HFF-Myc (cell line): ENCODE measurements around the gene PARK7.

ENCODE experiments used
- DNase-seq: peaks from one replicate; pipeline ENCODE4 v3.0.0-alpha.2; 2011; ENCODE audit warnings: low read depth; ENCODE audit errors: extremely low read depth
- H3K4me3 ChIP-seq: replicated peaks from 2 replicates; pipeline ENCODE4 v1.5.1; 2011; ENCODE audit warnings: low read depth, mild to moderate bottlenecking, control low read depth, low read length
- CTCF ChIP-seq: IDR thresholded peaks from 2 replicates; pipeline ENCODE4 v1.5.1; 2012; ENCODE audit warnings: mild to moderate bottlenecking, low read depth, low read length, control low read depth; ENCODE audit errors: missing control alignments

PARK7 gene

GRCh38 chr1:8027748-8028570 is 66.4 kb downstream of the PARK7 start:
- DNase-seq: peak; percentile 33
- TF ChIP-seq CTCF: no peak
- no peak overlapping the region for H3K4me3 ChIP-seq

DNA sequence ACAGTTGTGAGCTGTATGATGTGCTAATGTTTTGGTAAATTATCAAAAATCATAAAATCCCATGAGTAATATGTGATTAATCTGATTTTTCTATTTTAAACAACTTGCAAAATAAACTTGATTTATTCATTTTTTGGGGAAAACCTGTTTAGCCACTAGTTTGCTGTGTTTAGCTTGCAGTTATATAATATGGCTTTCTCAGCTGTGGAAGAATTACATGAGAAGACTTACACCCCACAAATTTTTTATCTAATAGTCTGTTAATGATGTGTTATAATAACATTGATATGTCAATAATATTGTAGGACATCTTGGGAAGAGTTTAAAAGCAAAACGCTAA is 67.0 kb downstream of the PARK7 start:
- TF ChIP-seq CTCF: no peak
- no peak overlapping the region for H3K4me3 ChIP-seq
- DNase-seq: no peak

DNA sequence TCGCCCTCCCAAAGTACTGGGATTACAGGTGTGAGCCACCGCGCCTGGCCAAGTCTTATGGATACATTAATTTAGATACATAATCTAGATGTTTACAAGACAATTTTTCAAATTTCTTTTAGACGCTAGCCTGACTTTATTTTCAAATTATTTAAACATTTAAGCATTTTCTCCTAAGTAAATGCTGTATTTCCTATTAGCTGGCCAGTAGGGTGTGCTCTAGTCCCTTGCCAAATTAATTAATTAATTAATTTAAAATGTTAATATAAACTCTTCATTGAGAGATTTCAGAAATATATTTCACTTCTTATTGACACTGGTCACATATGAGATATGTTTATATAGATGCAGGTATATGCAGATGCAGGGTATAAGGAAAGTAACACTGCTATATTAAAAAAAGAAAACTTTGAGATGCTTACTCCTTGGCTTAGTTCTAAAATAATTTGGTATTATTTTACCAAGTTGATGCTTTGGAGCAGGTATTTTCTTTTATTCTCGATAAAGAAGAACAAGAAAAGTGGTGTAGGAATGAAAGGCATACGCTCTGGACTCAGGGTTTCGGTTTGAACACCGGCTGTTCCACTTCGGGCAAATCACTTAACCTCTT is 69.8 kb downstream of the PARK7 start:
- H3K4me3 ChIP-seq: no peak overlapping the region
- TF ChIP-seq CTCF: peak; percentile 40
- no peak for DNase-seq

DNA sequence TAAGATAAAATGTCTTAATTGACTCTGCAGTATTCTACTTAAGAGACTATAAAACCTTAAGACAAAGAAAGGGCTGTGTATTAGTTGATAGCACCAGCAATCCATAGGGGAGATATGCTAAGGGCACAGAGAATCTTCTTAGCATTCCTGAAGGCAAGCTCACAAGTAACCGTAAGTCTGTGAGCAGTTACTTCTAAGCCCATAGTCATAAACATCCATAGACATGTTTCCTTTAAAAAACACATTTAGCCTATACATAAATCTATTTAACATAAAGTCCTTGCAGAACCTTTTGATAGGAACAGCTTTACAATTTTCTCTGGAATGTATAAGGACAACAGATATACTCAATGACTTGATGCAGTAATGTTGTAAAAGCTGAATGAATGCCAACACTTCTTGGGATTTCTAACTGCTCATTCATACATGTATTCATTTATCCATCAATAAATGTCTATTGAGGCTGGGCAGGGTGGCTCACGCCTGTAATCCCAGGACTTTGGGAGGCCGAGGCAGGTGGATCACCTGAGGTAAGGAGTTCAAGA is 70.9 kb downstream of the PARK7 start:
- no peak for DNase-seq
- TF ChIP-seq CTCF: no peak
- no peak overlapping the region for H3K4me3 ChIP-seq

DNA sequence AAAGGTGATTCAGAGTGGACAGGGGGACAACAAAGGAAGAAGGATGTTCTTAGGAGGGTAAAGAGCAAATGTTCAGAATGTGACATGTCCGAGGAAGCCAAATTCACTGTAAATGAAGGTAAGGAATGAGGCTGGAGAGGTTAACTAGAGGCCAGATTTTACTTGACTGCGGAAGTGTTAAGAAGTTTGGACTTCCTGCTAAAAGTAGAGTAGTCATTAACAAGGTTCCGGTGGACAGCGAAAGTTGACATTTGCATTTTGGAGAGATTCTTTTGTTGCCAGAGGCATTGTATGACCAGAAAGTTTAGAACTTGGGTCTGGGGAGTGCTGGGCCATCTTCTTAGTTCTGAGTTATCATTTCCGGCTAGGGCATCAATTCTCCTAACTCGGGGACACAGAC is 71.8 kb downstream of the PARK7 start:
- no peak overlapping the region for H3K4me3 ChIP-seq
- TF ChIP-seq CTCF: no peak
- DNase-seq: no peak
